Loucy (cell line): Measurements from ENCODE around the gene CHEK2.
"Not testable (repeated sequence)": the region's sequence is repeated elsewhere in the genome, so short reads cannot be mapped to it uniquely, and the experiment has no call there.

Experiments
- EZH2phosphoT487 ChIP-seq: fragments of 200-600 bp; IDR thresholded peaks from 2 replicates; pipeline ENCODE4 v1.6.1; 2018; ENCODE audit warnings: antibody characterized with exemption, mild to moderate bottlenecking, moderate library complexity, borderline replicate concordance
- TF ChIP-seq, protein P1 (sequence below): fragments of 200-600 bp; sonication (generic); conservative IDR thresholded peaks from 2 replicates; pipeline ENCODE4 v1.5.1; 2014; ENCODE audit warnings: mild to moderate bottlenecking, antibody characterized with exemption, low read length

DNA sequence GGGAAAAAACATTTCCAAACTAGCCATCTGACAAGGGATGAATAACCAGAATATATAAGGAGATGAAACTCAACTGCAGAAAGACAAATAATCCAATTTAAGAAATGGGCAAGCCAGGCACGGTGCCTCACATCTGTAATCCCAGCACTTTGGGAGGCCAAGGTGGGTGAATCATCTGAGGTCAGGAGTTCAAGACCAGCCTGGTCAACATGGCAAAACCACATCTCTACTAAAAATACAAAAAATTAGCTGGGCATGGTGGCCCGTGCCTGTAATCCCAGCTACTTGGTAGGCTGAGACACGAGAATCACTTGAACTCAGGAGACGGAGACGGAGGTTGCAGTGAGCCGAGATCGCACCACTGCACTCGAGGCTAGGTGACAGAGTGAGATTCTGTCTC, 2.7 kb downstream of the CHEK2 start:
- TF ChIP-seq, protein P1, sequence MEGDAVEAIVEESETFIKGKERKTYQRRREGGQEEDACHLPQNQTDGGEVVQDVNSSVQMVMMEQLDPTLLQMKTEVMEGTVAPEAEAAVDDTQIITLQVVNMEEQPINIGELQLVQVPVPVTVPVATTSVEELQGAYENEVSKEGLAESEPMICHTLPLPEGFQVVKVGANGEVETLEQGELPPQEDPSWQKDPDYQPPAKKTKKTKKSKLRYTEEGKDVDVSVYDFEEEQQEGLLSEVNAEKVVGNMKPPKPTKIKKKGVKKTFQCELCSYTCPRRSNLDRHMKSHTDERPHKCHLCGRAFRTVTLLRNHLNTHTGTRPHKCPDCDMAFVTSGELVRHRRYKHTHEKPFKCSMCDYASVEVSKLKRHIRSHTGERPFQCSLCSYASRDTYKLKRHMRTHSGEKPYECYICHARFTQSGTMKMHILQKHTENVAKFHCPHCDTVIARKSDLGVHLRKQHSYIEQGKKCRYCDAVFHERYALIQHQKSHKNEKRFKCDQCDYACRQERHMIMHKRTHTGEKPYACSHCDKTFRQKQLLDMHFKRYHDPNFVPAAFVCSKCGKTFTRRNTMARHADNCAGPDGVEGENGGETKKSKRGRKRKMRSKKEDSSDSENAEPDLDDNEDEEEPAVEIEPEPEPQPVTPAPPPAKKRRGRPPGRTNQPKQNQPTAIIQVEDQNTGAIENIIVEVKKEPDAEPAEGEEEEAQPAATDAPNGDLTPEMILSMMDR: not testable (repeated sequence)
- TF ChIP-seq EZH2phosphoT487: not testable (repeated sequence)
